Testis (tissue), 2 donors: ENCODE measurements around the gene IFT22.

Experiments used
- POLR2A ChIP-seq: fragments of 450-650 bp; IDR thresholded peaks from one replicate; pipeline ENCODE4 v1.6.1; 2017; ENCODE audit warnings: antibody characterized with exemption, mild to moderate bottlenecking, moderate library complexity
- TF ChIP-seq, protein P1 (sequence below), 3 experiments: fragments of 450-650 bp in 2 of 3; fragments of 200-600 bp in 1 of 3; sonication (generic) in 1 of 3; IDR thresholded peaks; one replicate each; pipeline ENCODE4 v1.5.1; 2016 to 2019; ENCODE audit warnings: antibody characterized with exemption in 3 of 3, mild to moderate bottlenecking in 2 of 3, moderate library complexity in 1 of 3

DNA sequence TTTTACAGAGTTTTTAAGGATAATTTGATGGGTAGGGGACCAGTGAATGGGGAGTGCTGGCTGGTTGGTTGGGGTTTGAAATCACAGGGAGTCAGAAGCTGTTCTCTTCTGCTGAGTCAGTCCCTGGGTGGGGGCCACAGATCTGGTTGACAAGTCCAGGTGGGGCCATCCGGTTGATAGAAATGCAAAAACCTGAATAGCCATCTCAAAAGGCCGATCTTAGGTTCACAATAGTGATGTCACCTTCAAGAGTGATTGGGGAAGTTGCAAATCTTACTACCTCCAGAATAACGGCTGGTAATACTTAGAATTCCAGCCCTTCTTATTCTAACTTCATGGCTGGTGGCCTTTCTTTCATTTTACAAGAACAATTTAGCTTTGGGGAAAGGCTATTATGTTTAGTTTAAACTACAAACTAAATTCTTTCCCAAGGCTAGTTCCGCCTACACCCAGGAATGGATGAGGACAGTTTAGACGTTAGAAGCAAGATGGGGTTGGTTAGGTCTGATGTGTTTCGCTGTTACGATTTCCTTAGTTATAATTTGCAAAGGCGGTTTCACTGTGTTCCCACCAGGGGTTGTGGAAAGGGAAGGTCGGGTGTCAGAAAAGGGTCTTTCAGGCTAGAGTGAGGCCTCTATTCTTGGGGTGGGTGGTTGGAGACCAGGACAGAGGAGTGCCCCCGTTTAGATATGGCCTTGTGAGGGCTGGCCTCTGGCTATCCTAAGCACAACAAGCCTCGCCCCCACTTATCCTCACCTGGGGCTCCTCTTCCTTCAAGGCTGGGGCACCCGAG lies 27.4 kb downstream of the IFT22 start:
- TF ChIP-seq, protein P1, sequence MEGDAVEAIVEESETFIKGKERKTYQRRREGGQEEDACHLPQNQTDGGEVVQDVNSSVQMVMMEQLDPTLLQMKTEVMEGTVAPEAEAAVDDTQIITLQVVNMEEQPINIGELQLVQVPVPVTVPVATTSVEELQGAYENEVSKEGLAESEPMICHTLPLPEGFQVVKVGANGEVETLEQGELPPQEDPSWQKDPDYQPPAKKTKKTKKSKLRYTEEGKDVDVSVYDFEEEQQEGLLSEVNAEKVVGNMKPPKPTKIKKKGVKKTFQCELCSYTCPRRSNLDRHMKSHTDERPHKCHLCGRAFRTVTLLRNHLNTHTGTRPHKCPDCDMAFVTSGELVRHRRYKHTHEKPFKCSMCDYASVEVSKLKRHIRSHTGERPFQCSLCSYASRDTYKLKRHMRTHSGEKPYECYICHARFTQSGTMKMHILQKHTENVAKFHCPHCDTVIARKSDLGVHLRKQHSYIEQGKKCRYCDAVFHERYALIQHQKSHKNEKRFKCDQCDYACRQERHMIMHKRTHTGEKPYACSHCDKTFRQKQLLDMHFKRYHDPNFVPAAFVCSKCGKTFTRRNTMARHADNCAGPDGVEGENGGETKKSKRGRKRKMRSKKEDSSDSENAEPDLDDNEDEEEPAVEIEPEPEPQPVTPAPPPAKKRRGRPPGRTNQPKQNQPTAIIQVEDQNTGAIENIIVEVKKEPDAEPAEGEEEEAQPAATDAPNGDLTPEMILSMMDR (IDR thresholded peaks at IDR 0.05) = no peak
- no peak for TF ChIP-seq POLR2A
